OCI-LY7 (cell line): ENCODE measurements around the gene IGFALS. TPM values are rescaled to one million over a fixed set of nuclear protein-coding genes. Genes with fewer than 3 reads are reported as not detected.

ENCODE experiments used
- BruUV-seq: library from RNA; stranded (reverse); fragments of 400-500 nt; replicated peaks from 2 replicates; lab custom pipeline; 2021; lab: Mats Ljungman, UMichigan
- CTCF ChIA-PET: fragments of 300-600 bp; sonication (Branson Sonifier 250); formaldehyde crosslinking; loops from one replicate; lab custom pipeline; 2022; ENCODE audit warnings: antibody characterized with exemption; ENCODE audit not compliant: unreplicated experiment; lab: Charles Lee
- POLR2A ChIA-PET: fragments of 300-600 bp; sonication (Branson Sonifier 250); formaldehyde crosslinking; loops from one replicate; lab custom pipeline; 2022; ENCODE audit warnings: antibody characterized with exemption; lab: Charles Lee
- DNase-seq: peaks from one replicate; pipeline ENCODE4 v3.0.0-alpha.2; 2015; ENCODE audit warnings: low spot score
- H2AFZ ChIP-seq: fragments of 200-600 bp; sonication (generic), shearing (Covaris generic); 2 replicates; pipeline ENCODE4 v1.6.1; 2014; ENCODE audit warnings: mild to moderate bottlenecking, antibody characterized with exemption, low read length, moderate library complexity
- H3K27ac ChIP-seq: fragments of 200-600 bp; sonication (generic); 2 replicates; pipeline ENCODE4 v1.5.1; 2014; ENCODE audit warnings: mixed run types, low read depth, mild to moderate bottlenecking, moderate library complexity, low read length, inconsistent platforms; ENCODE audit not compliant: poor library complexity, severe bottlenecking
- H3K36me3 ChIP-seq: fragments of 200-600 bp; sonication (generic); 2 replicates; pipeline ENCODE4 v1.6.1; 2014; ENCODE audit warnings: mild to moderate bottlenecking, antibody characterized with exemption, low read length, moderate library complexity, mixed read lengths; ENCODE audit not compliant: insufficient read depth
- H3K4me1 ChIP-seq: fragments of 200-600 bp; sonication (generic); 2 replicates; pipeline ENCODE4 v1.5.1; 2014; ENCODE audit warnings: mild to moderate bottlenecking, low read length; ENCODE audit not compliant: insufficient read depth, poor library complexity, severe bottlenecking
- H3K4me2 ChIP-seq: fragments of 200-600 bp; sonication (generic); 2 replicates; pipeline ENCODE4 v1.6.1; 2014; ENCODE audit warnings: mild to moderate bottlenecking, low read length
- H3K4me3 ChIP-seq: fragments of 200-600 bp; sonication (generic); 2 replicates; pipeline ENCODE4 v1.5.1; 2014; ENCODE audit warnings: mild to moderate bottlenecking, low read depth, low read length; ENCODE audit not compliant: poor library complexity, severe bottlenecking
- H3K79me2 ChIP-seq: fragments of 200-600 bp; sonication (generic); 2 replicates; pipeline ENCODE4 v1.6.1; 2016; ENCODE audit warnings: low read depth, mild to moderate bottlenecking, low read length, moderate library complexity, mixed read lengths; ENCODE audit not compliant: insufficient read depth
- H3K9me2 ChIP-seq: fragments of 200-600 bp; sonication (generic); 2 replicates; pipeline ENCODE4 v1.6.1; 2016; ENCODE audit warnings: mild to moderate bottlenecking, low read length, mixed read lengths; ENCODE audit not compliant: insufficient read depth
- H3K9me3 ChIP-seq: fragments of 200-600 bp; sonication (generic); 2 replicates; pipeline ENCODE4 v1.6.1; 2014; ENCODE audit warnings: mild to moderate bottlenecking, mixed run types, low read length, mixed read lengths
- H4K20me1 ChIP-seq: fragments of 200-600 bp; sonication (generic); 2 replicates; pipeline ENCODE4 v1.6.1; 2014; ENCODE audit warnings: mild to moderate bottlenecking, antibody characterized with exemption, low read length, moderate library complexity, mixed read lengths; ENCODE audit not compliant: insufficient read depth
- CTCF ChIP-seq: fragments of 200-600 bp; sonication (generic); conservative IDR thresholded peaks from 2 replicates; pipeline ENCODE4 v1.5.1; 2014; ENCODE audit warnings: mild to moderate bottlenecking, antibody characterized with exemption, low read length, moderate library complexity, mixed read lengths
- EZH2phosphoT487 ChIP-seq: fragments of 200-600 bp; sonication (generic); IDR thresholded peaks from 2 replicates; pipeline ENCODE4 v1.6.1; 2018; ENCODE audit warnings: low read depth, borderline replicate concordance, mild to moderate bottlenecking, mixed run types, antibody characterized with exemption, low read length, moderate library complexity, mixed read lengths
- intact Hi-C: fragments of 100-400 bp; cut with micrococcal nuclease; formaldehyde crosslinking; loops from one replicate; pipeline ENCODE4 v1.10.0; 2022; ENCODE audit not compliant: unreplicated experiment
- total RNA-seq, 2 experiments: library from RNA; depleted of rRNA in 1 of 2; stranded (reverse); fragments of >200 nt in 1 of 2; shearing (Covaris generic) in 1 of 2; gene quantifications; 2 replicates each; pipeline ENCODE4 v1.2.3, GENCODE V29; 2014 to 2022

The IGFALS gene
- total RNA-seq, 2 experiments from 2014 or later = 0.13 TPM; not detected in 1

- Histone ChIP-seq H3K9me2 (no peaks in the 10 kb centered on the region), H2AFZ (no peak overlapping the region), H3K4me1 (no peaks in the 10 kb centered on the region), H3K27ac (no peak overlapping the region), H3K36me3 (peaks cover 25% of the 10 kb centered on the region), H3K4me2 (no peak overlapping the region), H3K9me3 (no peaks in the 10 kb centered on the region), H3K79me2 (no peaks in the 10 kb centered on the region), H4K20me1 (no peaks in the 10 kb centered on the region), H3K4me3 (no peak overlapping the region)
- BruUV-seq = no TSS peak
- CTCF ChIA-PET = no interaction called here
- intact Hi-C loops = no loop called here
- TF ChIP-seq EZH2phosphoT487 (no peak), CTCF (no peak)
- DNase-seq = no peak
- POLR2A ChIA-PET = no interaction called here
Measured at GRCh38 chr16:1760911-1761310, 32.6 kb downstream of the IGFALS start.

DNA sequence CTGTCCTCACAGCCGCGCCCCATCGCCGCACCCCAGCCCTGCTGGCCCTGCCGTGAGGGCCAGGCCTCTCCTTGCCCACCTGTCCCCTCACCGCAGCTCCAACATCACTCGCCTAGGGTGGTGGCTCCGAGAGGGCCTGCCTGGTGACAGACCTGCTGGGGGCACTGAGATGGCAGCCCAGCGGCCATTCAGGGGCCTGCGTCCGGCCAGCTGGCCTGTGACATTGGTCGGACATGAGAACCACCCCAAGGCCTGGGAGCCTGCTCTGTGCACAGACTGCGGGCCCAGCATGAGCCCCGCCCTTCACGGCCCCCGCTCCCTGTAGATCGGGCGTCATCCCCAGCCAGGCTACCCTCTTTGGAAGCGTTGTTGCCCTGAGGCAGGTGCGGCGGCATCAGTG, 34.0 kb downstream of the IGFALS start:
- TF ChIP-seq EZH2phosphoT487 = no peak
- no peak for TF ChIP-seq CTCF
- DNase-seq = no peak
- H3K36me3 ChIP-seq = peaks cover 19% of the 10 kb centered on the region
- no peak overlapping the region for H3K4me2 ChIP-seq
- no peaks in the 10 kb centered on the region for H3K9me2 ChIP-seq
- ChIA-PET POLR2A (no interaction called here), CTCF (no interaction called here)
- no peak overlapping the region for H3K27ac ChIP-seq
- H3K4me1 ChIP-seq = no peaks in the 10 kb centered on the region
- H3K79me2 ChIP-seq = no peaks in the 10 kb centered on the region
- H3K9me3 ChIP-seq = no peaks in the 10 kb centered on the region
- H4K20me1 ChIP-seq = no peaks in the 10 kb centered on the region
- H3K4me3 ChIP-seq = no peak overlapping the region
- intact Hi-C loops = no loop called here
- BruUV-seq = no TSS peak
- no peak overlapping the region for H2AFZ ChIP-seq

DNA sequence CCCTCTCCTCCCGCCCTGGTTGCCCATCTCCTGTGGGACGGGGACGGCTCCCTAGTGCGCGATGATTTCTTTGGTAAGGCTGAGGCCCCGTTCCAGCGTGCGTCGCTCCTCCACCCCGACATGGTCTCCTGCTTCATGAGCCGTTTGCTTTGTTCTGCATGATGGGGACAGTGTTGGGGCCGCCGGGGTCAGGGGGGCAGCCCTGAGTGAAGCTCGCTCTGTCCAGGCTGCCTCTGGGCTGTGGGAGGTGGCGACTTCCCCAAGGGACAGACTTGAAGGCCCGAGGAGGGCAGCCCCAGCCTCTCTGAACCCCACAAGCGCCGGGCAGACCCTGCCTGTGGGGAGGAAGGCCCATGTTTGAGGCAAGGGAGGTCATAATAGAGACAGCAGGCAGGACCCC, 34.6 kb downstream of the IGFALS start:
- TF ChIP-seq EZH2phosphoT487 = no peak
- no peak for TF ChIP-seq CTCF

More for the DNA sequence above, 34.6 kb downstream of the IGFALS start:
- Histone ChIP-seq H3K27ac (no peak overlapping the region), H3K79me2 (no peaks in the 10 kb centered on the region), H3K4me3 (no peak overlapping the region), H3K36me3 (peaks cover 16% of the 10 kb centered on the region), H3K4me2 (no peak overlapping the region), H3K9me2 (no peaks in the 10 kb centered on the region), H3K4me1 (no peaks in the 10 kb centered on the region), H2AFZ (no peak overlapping the region), H3K9me3 (no peaks in the 10 kb centered on the region), H4K20me1 (no peaks in the 10 kb centered on the region)
- intact Hi-C loops = no loop called here
- ChIA-PET POLR2A (no interaction called here), CTCF (no interaction called here)
- no peak for DNase-seq
- no TSS peak for BruUV-seq
